WTC11 (cell line): ENCODE data around the gene USE1.

Experiments used
- ATF3 ChIP-seq: sonication (generic); formaldehyde crosslinking; conservative IDR thresholded peaks from 2 replicates; pipeline ENCODE4 v1.8.1; 2022; ENCODE audit warnings: mild to moderate bottlenecking, missing genetic modification reagents
- CTCF ChIP-seq: fragments of 200-600 bp; IDR thresholded peaks from 2 replicates; pipeline ENCODE4 v1.8.0; 2022; ENCODE audit warnings: antibody characterized with exemption
- ELF4 ChIP-seq: sonication (generic); formaldehyde crosslinking; IDR thresholded peaks from 2 replicates; pipeline ENCODE4 v1.8.1; 2022; ENCODE audit warnings: low read depth, mild to moderate bottlenecking, moderate library complexity, missing genetic modification reagents
- ETV6 ChIP-seq: sonication (generic); formaldehyde crosslinking; IDR thresholded peaks from 2 replicates; pipeline ENCODE4 v1.8.1; 2022; ENCODE audit warnings: mild to moderate bottlenecking, missing genetic modification reagents
- FOXK1 ChIP-seq: sonication (generic); formaldehyde crosslinking; IDR thresholded peaks from 2 replicates; pipeline ENCODE4 v1.8.0; 2022; ENCODE audit warnings: mild to moderate bottlenecking, moderate library complexity, missing genetic modification reagents
- GRHL2 ChIP-seq: fragments of 250-450 bp; sonication (Bioruptor Pico); IDR thresholded peaks from 2 replicates; pipeline ENCODE4 v1.8.0; 2022; ENCODE audit warnings: mild to moderate bottlenecking, moderate library complexity; ENCODE audit not compliant: insufficient replicate concordance, severe bottlenecking
- IRF1 ChIP-seq: sonication (generic); formaldehyde crosslinking; IDR thresholded peaks from 2 replicates; pipeline ENCODE4 v1.8.0; 2023; ENCODE audit warnings: missing genetic modification reagents
- NFYB ChIP-seq: sonication (generic); formaldehyde crosslinking; conservative IDR thresholded peaks from 2 replicates; pipeline ENCODE4 v1.8.0; 2022; ENCODE audit warnings: low read depth, missing genetic modification reagents
- RELA ChIP-seq: sonication (generic); formaldehyde crosslinking; IDR thresholded peaks from 2 replicates; pipeline ENCODE4 v1.8.1; 2022; ENCODE audit warnings: missing genetic modification reagents, mild to moderate bottlenecking, borderline replicate concordance
- SP1 ChIP-seq: sonication (generic); formaldehyde crosslinking; conservative IDR thresholded peaks from 2 replicates; pipeline ENCODE4 v1.8.1; 2022; ENCODE audit warnings: missing genetic modification reagents
- TCF7 ChIP-seq: sonication (generic); formaldehyde crosslinking; IDR thresholded peaks from 2 replicates; pipeline ENCODE4 v1.8.0; 2022; ENCODE audit warnings: mild to moderate bottlenecking, low read depth, missing genetic modification reagents, moderate library complexity

GRCh38 chr19:17240062-17240752 is 25.1 kb downstream of the USE1 start:
- no peak for TF ChIP-seq CTCF
- no peak for TF ChIP-seq IRF1
- TF ChIP-seq NFYB (CRISPR knock-in tag): no peak
- no peak for TF ChIP-seq RELA (CRISPR knock-in tag)
- TF ChIP-seq FOXK1 (CRISPR knock-in tag): no peak
- no peak for TF ChIP-seq ELF4 (CRISPR knock-in tag)
- TF ChIP-seq SP1: no peak
- TF ChIP-seq GRHL2 (CRISPR knock-in tag): no peak
- no peak for TF ChIP-seq ATF3
- no peak for TF ChIP-seq ETV6 (CRISPR knock-in tag)
- no peak for TF ChIP-seq TCF7 (CRISPR knock-in tag)
